ENCODE data around the gene SPSB2. TPM values are rescaled to one million over a fixed set of nuclear protein-coding genes. Genes with fewer than 3 reads are reported as not detected.

The SPSB2 gene
- total RNA-seq = 10 to 100 TPM in 3 of 4 donors, 1 to 10 TPM in 1; 6.8 to 14.7 (median 11.5) TPM

DNA sequence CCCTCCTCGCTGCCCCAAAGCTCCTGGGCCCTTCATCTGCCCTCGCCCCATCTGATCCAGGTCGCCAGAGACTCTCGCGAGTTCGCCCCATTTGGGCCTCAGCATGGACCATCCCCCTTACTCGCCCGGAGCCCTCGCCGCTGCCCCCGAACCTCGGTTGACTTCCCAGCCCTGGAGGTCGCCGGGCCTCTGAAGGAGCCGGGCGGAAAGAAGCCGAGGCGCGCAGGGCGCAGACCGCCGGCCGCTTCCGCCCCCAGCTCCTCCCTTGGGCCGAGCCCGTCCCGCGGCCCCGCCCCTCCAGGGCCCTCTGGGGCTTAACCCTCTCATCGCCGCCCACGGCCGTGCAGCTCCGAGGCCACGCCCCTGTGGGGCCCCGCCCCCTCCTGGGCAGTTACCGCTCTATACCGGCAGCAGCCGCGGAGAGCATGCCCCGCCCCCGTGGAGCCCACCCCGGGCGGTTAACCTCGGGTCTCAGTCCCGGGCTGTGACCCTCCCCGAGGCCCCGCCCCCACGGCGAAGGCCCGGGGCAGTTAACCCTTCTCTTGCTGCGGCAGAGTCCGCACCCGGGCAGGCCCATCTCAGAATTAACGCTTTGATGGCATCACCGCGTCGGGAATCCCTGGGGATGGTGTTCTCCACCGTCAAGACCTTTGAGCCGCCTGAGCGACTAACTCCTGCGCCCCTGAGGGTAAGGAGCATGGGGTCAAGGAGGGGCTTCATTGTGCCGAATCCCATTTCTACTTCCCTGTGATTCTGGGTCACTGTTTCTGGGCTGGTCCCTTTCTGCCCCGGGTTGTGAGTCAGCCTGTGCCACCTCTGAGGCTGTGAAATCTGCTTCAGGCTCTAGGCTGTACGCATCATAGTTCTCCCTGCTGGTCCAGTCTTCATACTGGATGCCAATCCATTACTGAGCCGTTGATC is at the start of gene SPSB2:
Gene SPSB2, minus strand, starts transcription at position 210 of the 921 bp plus-strand sequence. CDS start 402 bp downstream, outside the sequence.
- 0 to 2% methylated on average over 48 to 50 of the region's 66 CpGs for WGBS, 2 donors
- DNase-seq (ENCODE audit: low spot score in 2 of 2) = peak; percentile 95 to 99
- intact Hi-C loops (cut with DNase I; ENCODE audit: low total_unique reads) = loop anchor here (10.0 kb wide), 1 partner anchor 91 kb away; no protein-coding TSS in a partner anchor
- peak within 1 kb of the TSS; percentile 56 for H3K4me3 ChIP-seq (ENCODE audit: low read depth, poor library complexity, severe bottlenecking)
- no peak for TF ChIP-seq POLR2A (IDR thresholded peaks at IDR 0.05)
- TF ChIP-seq CTCF (IDR thresholded peaks at IDR 0.05) = no peak

DNA sequence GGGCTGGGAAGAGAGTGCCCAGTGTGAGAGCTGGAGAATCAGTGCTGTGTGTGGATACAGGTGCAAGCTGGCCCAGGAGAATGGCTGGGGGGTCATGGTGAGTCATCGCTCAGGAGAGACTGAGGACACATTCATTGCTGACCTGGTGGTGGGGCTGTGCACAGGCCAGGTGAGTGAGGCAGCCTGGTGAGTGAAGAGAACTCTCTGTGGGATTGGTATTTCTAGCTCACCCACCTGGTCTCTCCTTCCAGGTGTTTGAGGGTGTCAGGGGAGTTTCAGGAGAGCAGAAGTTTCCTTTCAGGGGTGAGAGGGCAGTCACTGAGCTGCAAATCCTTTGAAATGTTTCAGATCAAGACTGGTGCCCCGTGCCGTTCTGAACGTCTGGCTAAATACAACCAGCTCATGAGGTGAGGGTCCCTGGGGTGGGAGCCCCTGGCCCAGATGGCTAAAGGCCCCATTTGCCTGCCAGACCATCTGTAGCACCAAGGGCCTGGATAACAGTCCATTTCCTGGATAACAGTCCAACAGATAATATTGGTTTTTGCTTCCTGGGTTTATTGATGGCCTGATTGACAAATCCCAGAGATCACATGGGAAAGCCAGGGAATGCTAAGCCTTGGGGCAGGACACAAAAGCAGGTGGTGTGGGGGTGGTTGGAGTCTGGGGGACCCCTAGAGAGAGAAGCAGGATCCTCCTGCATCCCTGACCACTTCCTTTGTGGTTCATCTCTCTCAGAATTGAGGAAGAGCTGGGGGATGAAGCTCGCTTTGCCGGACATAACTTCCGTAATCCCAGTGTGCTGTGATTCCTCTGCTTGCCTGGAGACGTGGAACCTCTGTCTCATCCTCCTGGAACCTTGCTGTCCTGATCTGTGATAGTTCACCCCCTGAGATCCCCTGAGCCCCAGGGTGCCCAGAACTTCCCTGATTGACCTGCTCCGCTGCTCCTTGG is 49.2 kb upstream of the SPSB2 start:
- intact Hi-C loops (cut with DNase I; ENCODE audit: low total_unique reads) = loop anchor here (10.0 kb wide), 1 partner anchor 193 kb away; no protein-coding TSS in a partner anchor
- no peak for DNase-seq (ENCODE audit: low spot score in 2 of 2)
- no peak for TF ChIP-seq POLR2A (IDR thresholded peaks at IDR 0.05)
- no peak for TF ChIP-seq CTCF (IDR thresholded peaks at IDR 0.05)
- H3K4me3 ChIP-seq (ENCODE audit: low read depth, poor library complexity, severe bottlenecking) = no peak overlapping the region
- WGBS, 2 donors = 73 to 93% methylated on average over 9 of the region's 9 CpGs

- 87 to 90% methylated on average over 7 of the region's 7 CpGs for WGBS, 2 donors
- no peak for TF ChIP-seq CTCF (IDR thresholded peaks at IDR 0.05)
- no peak for TF ChIP-seq POLR2A (IDR thresholded peaks at IDR 0.05)
- no peak overlapping the region for H3K4me3 ChIP-seq (ENCODE audit: low read depth, poor library complexity, severe bottlenecking)
- intact Hi-C loops (cut with DNase I; ENCODE audit: low total_unique reads) = loop anchor here (10.0 kb wide), 1 partner anchor 193 kb away; no protein-coding TSS in a partner anchor
- DNase-seq (ENCODE audit: low spot score in 2 of 2) = no peak
Measured at GRCh38 chr12:6921539-6921938, 48.4 kb upstream of the SPSB2 start.

DNA sequence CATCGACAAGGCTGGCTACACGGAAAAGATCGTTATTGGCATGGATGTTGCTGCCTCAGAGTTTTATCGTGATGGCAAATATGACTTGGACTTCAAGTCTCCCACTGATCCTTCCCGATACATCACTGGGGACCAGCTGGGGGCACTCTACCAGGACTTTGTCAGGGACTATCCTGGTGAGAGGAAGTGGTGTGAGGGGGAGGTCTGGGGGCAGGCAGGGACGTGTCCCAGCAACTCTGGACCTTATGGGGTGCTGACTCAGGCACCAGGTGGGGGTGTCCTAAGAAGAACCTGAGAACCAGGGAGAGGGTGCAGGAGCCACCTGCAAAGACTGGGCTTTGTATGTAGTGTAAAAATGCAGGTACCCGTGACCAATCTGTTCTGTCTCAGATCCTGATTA is 46.5 kb upstream of the SPSB2 start:
- no peak overlapping the region for H3K4me3 ChIP-seq (ENCODE audit: low read depth, poor library complexity, severe bottlenecking)
- intact Hi-C loops (cut with DNase I; ENCODE audit: low total_unique reads) = no loop called here
- TF ChIP-seq POLR2A (IDR thresholded peaks at IDR 0.05) = no peak
- no peak for TF ChIP-seq CTCF (IDR thresholded peaks at IDR 0.05)
- WGBS, 2 donors = 72 to 73% methylated on average over 7 of the region's 7 CpGs
- DNase-seq (ENCODE audit: low spot score in 2 of 2) = no peak

DNA sequence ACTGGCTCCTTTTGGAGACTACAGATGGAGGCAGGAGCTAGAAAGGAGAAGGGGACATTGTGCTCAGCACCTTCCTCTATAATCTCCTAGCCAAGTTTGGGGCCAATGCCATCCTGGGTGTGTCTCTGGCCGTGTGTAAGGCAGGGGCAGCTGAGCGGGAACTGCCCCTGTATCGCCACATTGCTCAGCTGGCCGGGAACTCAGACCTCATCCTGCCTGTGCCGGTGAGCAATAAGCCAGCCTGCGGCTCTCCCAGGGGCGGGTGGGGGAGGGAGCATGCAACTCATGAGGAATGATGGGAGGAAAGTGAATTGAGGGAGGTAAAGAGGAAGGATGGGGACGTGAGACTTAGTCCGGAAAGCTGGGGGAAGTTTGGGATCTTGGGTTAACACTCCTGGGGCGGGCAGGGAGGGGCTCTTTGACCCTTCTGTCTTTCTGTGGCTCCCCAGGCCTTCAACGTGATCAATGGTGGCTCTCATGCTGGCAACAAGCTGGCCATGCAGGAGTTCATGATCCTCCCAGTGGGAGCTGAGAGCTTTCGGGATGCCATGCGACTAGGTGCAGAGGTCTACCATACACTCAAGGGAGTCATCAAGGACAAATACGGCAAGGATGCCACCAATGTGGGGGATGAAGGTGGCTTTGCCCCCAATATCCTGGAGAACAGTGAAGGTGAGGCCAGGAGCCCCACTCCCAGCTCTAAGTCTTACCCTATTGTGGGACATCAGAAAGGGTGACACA is 44.6 kb upstream of the SPSB2 start:
- intact Hi-C loops (cut with DNase I; ENCODE audit: low total_unique reads) = no loop called here
- TF ChIP-seq POLR2A (IDR thresholded peaks at IDR 0.05) = no peak
- TF ChIP-seq CTCF (IDR thresholded peaks at IDR 0.05) = no peak
- no peak for DNase-seq (ENCODE audit: low spot score in 2 of 2)
- H3K4me3 ChIP-seq (ENCODE audit: low read depth, poor library complexity, severe bottlenecking) = no peak overlapping the region
- 84 to 92% methylated on average over 13 to 14 of the region's 14 CpGs for WGBS, 2 donors
